ENCODE results near the gene IL10. TPM values are rescaled to one million over a fixed set of nuclear protein-coding genes. Genes with fewer than 3 reads are reported as not detected.

The IL10 gene
- total RNA-seq, 1 donor from 2014 or later: 0.54 TPM

- peak; percentile 2 for ATAC-seq
- DNase-seq (ENCODE audit: missing footprints): no peak
- intact Hi-C loops (cut with DNase I): no loop called here
Observed at GRCh38 chr1:206723462-206723804, 48.9 kb downstream of the IL10 start.

GRCh38 chr1:206722751-206723461, 49.4 kb downstream of the IL10 start:
- ATAC-seq (peak; percentile 12), DNase-seq (ENCODE audit: missing footprints) (no peak)
- intact Hi-C loops (cut with DNase I): no loop called here

- no peak for DNase-seq (ENCODE audit: missing footprints)
- no peak for ATAC-seq
- intact Hi-C loops (cut with DNase I): no loop called here
Observed at GRCh38 chr1:206721454-206721853, 50.8 kb downstream of the IL10 start.

- ATAC-seq (no peak), DNase-seq (ENCODE audit: missing footprints) (no peak)
- intact Hi-C loops (cut with DNase I): no loop called here
Observed at GRCh38 chr1:206719169-206719839, 53.0 kb downstream of the IL10 start.

- ATAC-seq (peak; percentile 9), DNase-seq (ENCODE audit: missing footprints) (no peak)
- intact Hi-C loops (cut with DNase I): no loop called here
Observed at GRCh38 chr1:206717674-206717989, 54.7 kb downstream of the IL10 start.

Other genes starting within 250 kb of the IL10 start
- 26.0 TPM for gene EIF2D, start 160.0 kb downstream of the IL10 start, total RNA-seq
- 21.9 TPM for gene DYRK3, start 137.0 kb downstream of the IL10 start, total RNA-seq
- 214 TPM for gene MAPKAPK2, start 87.6 kb downstream of the IL10 start, total RNA-seq
- not detected for gene IL19, start 1.7 kb downstream of the IL10 start, total RNA-seq
- not detected for gene IL20, start 93.1 kb upstream of the IL10 start, total RNA-seq
- gene IL24, start 124.9 kb upstream of the IL10 start, total RNA-seq: not detected
- 6.3 TPM for gene FCMR, start 149.4 kb upstream of the IL10 start, total RNA-seq
- not detected for gene PIGR, start 174.0 kb upstream of the IL10 start, total RNA-seq
- gene FCAMR, start 198.0 kb upstream of the IL10 start, total RNA-seq: not detected

Data from Right ventricle myocardium inferior (tissue), 1 donor.